Breast epithelium (tissue), 4 donors: Measurements from ENCODE around the gene CAMKK2. TPM values are rescaled to one million over a fixed set of nuclear protein-coding genes. Genes with fewer than 3 reads are reported as not detected.

Experiments used
- DNase-seq, 2 donors: peaks; one replicate each; pipeline ENCODE4 v3.0.0-alpha.2; 2019; ENCODE audit warnings: low spot score in 2 of 2
- H3K27ac ChIP-seq, 2 donors: fragments of 200-600 bp; sonication (generic) in 1 of 2; one replicate each; pipeline ENCODE4 v1.5.1; 2016 to 2019; ENCODE audit warnings: mild to moderate bottlenecking in 1 of 2
- H3K27me3 ChIP-seq, 2 donors: fragments of 200-600 bp; sonication (generic) in 1 of 2; one replicate each; pipeline versions ENCODE4 v1.5.1 to v1.6.0; 2017 to 2019; ENCODE audit warnings: control low read depth in 1 of 2, mild to moderate bottlenecking in 1 of 2
- H3K36me3 ChIP-seq: fragments of 200-600 bp; one replicate; pipeline ENCODE4 v1.5.1; 2019
- H3K4me1 ChIP-seq, 2 donors: fragments of 200-600 bp; sonication (generic); one replicate each; pipeline ENCODE4 v1.5.1; 2016 to 2019; ENCODE audit warnings: control low read depth in 1 of 2
- H3K4me3 ChIP-seq, 3 donors: fragments of 200-600 bp; sonication (generic); 1 replicate in 2 of 3; 2 replicates in 1 of 3; pipeline ENCODE4 v1.5.1; 2016 to 2019; ENCODE audit warnings: mild to moderate bottlenecking in 3 of 3, moderate library complexity in 2 of 3
- H3K9me3 ChIP-seq, 2 donors: fragments of 200-600 bp; sonication (generic) in 1 of 2; one replicate each; pipeline ENCODE4 v1.5.1; 2016 to 2019; ENCODE audit warnings: control low read depth in 1 of 2
- CTCF ChIP-seq, 3 donors: fragments of 450-650 bp; IDR thresholded peaks; one replicate each; pipeline ENCODE4 v1.5.1; 2016 to 2017; ENCODE audit warnings: antibody characterized with exemption in 3 of 3, mild to moderate bottlenecking in 3 of 3, moderate library complexity in 3 of 3
- POLR2A ChIP-seq: fragments of 450-650 bp; IDR thresholded peaks from one replicate; pipeline ENCODE4 v1.6.1; 2016; ENCODE audit warnings: antibody characterized with exemption, mild to moderate bottlenecking, moderate library complexity
- POLR2AphosphoS5 ChIP-seq, 3 donors: sonication (generic); formaldehyde crosslinking; IDR thresholded peaks; one replicate each; pipeline ENCODE4 v1.6.1; 2017; ENCODE audit warnings: antibody characterized with exemption in 3 of 3
- intact Hi-C: fragments of 100-400 bp; cut with DNase I; formaldehyde crosslinking; loops from one replicate; pipeline ENCODE4 v1.15.1; 2023; ENCODE audit warnings: low total_unique reads
- total RNA-seq, 3 donors: library from RNA; depleted of rRNA; stranded (reverse); fragments of >200 nt; gene quantifications; one replicate each; pipeline ENCODE4 v1.1.0, GENCODE V29; 2016

The CAMKK2 gene
- total RNA-seq, 3 donors from 2014 or later: 27.4 to 32.0 (median 29.2) TPM

- Histone ChIP-seq H3K4me1 (peaks cover 3% of the 10 kb centered on the region in 2 donors), H3K27ac (peak overlapping the region in 1 of 2 donors; percentile 52), H3K4me3 (no peak overlapping the region), H3K36me3 (no peaks in the 10 kb centered on the region), H3K9me3 (no peaks in the 10 kb centered on the region), H3K27me3 (no peaks in the 10 kb centered on the region)
- TF ChIP-seq POLR2A (no peak), POLR2AphosphoS5 (IDR thresholded peaks at IDR 0.05) (no peak), CTCF (IDR thresholded peaks at IDR 0.05) (no peak)
- intact Hi-C loops: no loop called here
- no peak for DNase-seq
These were observed 6.1 kb downstream of the CAMKK2 start for GRCh38 chr12:121290410-121290809.

GRCh38 chr12:121289962-121290361 is 6.5 kb downstream of the CAMKK2 start:
- H3K27ac ChIP-seq: peak overlapping the region; percentile 44 to 52
- no peaks in the 10 kb centered on the region for H3K36me3 ChIP-seq
- no peaks in the 10 kb centered on the region for H3K27me3 ChIP-seq
- no peaks in the 10 kb centered on the region for H3K4me1 ChIP-seq
- no peak for DNase-seq
- intact Hi-C loops: no loop called here
- TF ChIP-seq POLR2AphosphoS5 (IDR thresholded peaks at IDR 0.05) (no peak), POLR2A (no peak), CTCF (IDR thresholded peaks at IDR 0.05) (no peak)
- no peaks in the 10 kb centered on the region for H3K9me3 ChIP-seq
- no peak overlapping the region for H3K4me3 ChIP-seq

GRCh38 chr12:121288986-121289385 is 7.5 kb downstream of the CAMKK2 start:
- Histone ChIP-seq H3K4me3 (peak overlapping the region in 2 of 3 donors; percentile 0 to 21), H3K4me1 (no peaks in the 10 kb centered on the region), H3K27ac (peak overlapping the region; percentile 44 to 69), H3K9me3 (no peaks in the 10 kb centered on the region), H3K36me3 (no peaks in the 10 kb centered on the region), H3K27me3 (no peaks in the 10 kb centered on the region)
- no peak for DNase-seq
- intact Hi-C loops: no loop called here
- TF ChIP-seq POLR2A: no peak
- no peak for TF ChIP-seq POLR2AphosphoS5 (IDR thresholded peaks at IDR 0.05)
- TF ChIP-seq CTCF (IDR thresholded peaks at IDR 0.05): no peak

GRCh38 chr12:121288158-121288845 is 8.2 kb downstream of the CAMKK2 start:
- H3K4me1 ChIP-seq: no peaks in the 10 kb centered on the region
- intact Hi-C loops: no loop called here
- no peak for DNase-seq
- no peak for TF ChIP-seq CTCF (IDR thresholded peaks at IDR 0.05)
- no peak for TF ChIP-seq POLR2A
- no peak for TF ChIP-seq POLR2AphosphoS5 (IDR thresholded peaks at IDR 0.05)
- H3K27ac ChIP-seq: peak overlapping the region; percentile 44 to 69
- no peaks in the 10 kb centered on the region for H3K27me3 ChIP-seq
- no peaks in the 10 kb centered on the region for H3K36me3 ChIP-seq
- H3K4me3 ChIP-seq: no peak overlapping the region
- no peaks in the 10 kb centered on the region for H3K9me3 ChIP-seq

GRCh38 chr12:121287267-121287954 is 9.1 kb downstream of the CAMKK2 start:
- no peak for TF ChIP-seq POLR2A
- no peak for TF ChIP-seq CTCF (IDR thresholded peaks at IDR 0.05)
- no peak for TF ChIP-seq POLR2AphosphoS5 (IDR thresholded peaks at IDR 0.05)
- Histone ChIP-seq H3K4me1 (no peaks in the 10 kb centered on the region), H3K36me3 (no peaks in the 10 kb centered on the region), H3K4me3 (no peak overlapping the region), H3K27ac (peak overlapping the region in 1 of 2 donors; percentile 54), H3K9me3 (no peaks in the 10 kb centered on the region), H3K27me3 (no peaks in the 10 kb centered on the region)
- intact Hi-C loops: no loop called here
- no peak for DNase-seq
